Peyer's patch (tissue), 4 donors: ENCODE measurements around the gene KRT7. TPM values are rescaled to one million over a fixed set of nuclear protein-coding genes. Genes with fewer than 3 reads are reported as not detected.
"Not testable (repeated sequence)": the region's sequence is repeated elsewhere in the genome, so short reads cannot be mapped to it uniquely, and the experiment has no call there.

Experiments used
- DNase-seq, 3 donors: peaks; one replicate each; pipeline ENCODE4 v3.0.0-alpha.2; 2017 to 2019
- H3K27ac ChIP-seq, 4 donors: fragments of 200-600 bp; sonication (generic); one replicate each; pipeline ENCODE4 v1.5.1; 2016 to 2019
- H3K27me3 ChIP-seq, 2 donors: fragments of 200-600 bp; sonication (generic); one replicate each; pipeline ENCODE4 v1.5.1; 2019
- H3K36me3 ChIP-seq, 3 donors: fragments of 200-600 bp; sonication (generic); one replicate each; pipeline ENCODE4 v1.5.1; 2016 to 2019
- H3K4me1 ChIP-seq, 4 donors: fragments of 200-600 bp; sonication (generic); one replicate each; pipeline ENCODE4 v1.5.1; 2016 to 2019
- H3K4me3 ChIP-seq, 4 donors: fragments of 200-600 bp; sonication (generic); 1 replicate in 3 of 4; 2 replicates in 1 of 4; pipeline ENCODE4 v1.5.1; 2016 to 2019; ENCODE audit warnings: mild to moderate bottlenecking in 1 of 4
- H3K9me3 ChIP-seq, 4 donors: fragments of 200-600 bp; sonication (generic); one replicate each; pipeline ENCODE4 v1.5.1; 2016 to 2019; ENCODE audit warnings: mild to moderate bottlenecking in 1 of 4
- POLR2A ChIP-seq, 2 donors: fragments of 450-650 bp; IDR thresholded peaks; one replicate each; pipeline ENCODE4 v1.5.1; 2017; ENCODE audit warnings: antibody characterized with exemption in 2 of 2, mild to moderate bottlenecking in 2 of 2, moderate library complexity in 2 of 2
- total RNA-seq, 4 donors: library from RNA; depleted of rRNA; stranded (reverse); fragments of >200 nt; gene quantifications; one replicate each; pipeline ENCODE4 v1.1.0, GENCODE V29; 2016
- TF ChIP-seq, protein P1 (sequence below), 6 experiments: fragments of 450-650 bp in 4 of 6; fragments of 200-600 bp in 2 of 6; sonication (generic) in 1 of 6; IDR thresholded peaks; one replicate each; pipeline ENCODE4 v1.5.1; 2017 to 2019; ENCODE audit warnings: antibody characterized with exemption in 6 of 6, mild to moderate bottlenecking in 3 of 6, moderate library complexity in 1 of 6

KRT7 gene
- total RNA-seq, 4 donors from 2014 or later, result 0.67 to 1.2 TPM; not detected in 2

DNA sequence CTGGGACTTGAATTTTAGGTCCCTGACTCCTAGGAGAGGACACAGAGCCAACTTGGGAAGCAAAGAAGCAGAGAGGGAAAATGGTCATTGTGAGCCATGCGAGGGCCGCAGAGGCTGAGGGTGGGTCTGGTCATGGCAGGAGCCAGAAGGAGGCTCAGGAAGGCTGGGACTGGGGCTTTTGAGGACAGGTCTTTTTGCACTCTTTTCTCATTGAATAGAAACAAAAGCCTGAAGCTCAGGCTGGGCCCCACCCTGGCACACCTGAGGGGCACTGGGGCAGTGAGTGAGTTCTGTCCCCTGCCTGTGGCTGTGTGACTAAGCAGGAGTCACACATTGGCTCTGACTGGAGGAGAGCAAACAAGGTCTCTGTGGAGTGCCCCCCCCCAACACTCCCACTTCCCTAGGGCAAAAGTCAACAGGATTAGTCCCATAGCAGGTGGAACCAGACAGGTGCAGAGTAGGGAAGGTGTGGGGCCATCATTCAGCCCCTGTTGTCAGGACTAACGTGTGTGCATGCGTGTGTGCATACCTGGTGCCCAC is 2.8 kb downstream of the KRT7 start:
- no peaks in the 10 kb centered on the region for H3K36me3 ChIP-seq
- no peak overlapping the region for H3K27ac ChIP-seq
- peaks cover 0 to 20% (median 0%) of the 10 kb centered on the region in 4 donors for H3K4me1 ChIP-seq
- no peak overlapping the region for H3K4me3 ChIP-seq
- no peak for TF ChIP-seq POLR2A (IDR thresholded peaks at IDR 0.05)
- TF ChIP-seq, protein P1, sequence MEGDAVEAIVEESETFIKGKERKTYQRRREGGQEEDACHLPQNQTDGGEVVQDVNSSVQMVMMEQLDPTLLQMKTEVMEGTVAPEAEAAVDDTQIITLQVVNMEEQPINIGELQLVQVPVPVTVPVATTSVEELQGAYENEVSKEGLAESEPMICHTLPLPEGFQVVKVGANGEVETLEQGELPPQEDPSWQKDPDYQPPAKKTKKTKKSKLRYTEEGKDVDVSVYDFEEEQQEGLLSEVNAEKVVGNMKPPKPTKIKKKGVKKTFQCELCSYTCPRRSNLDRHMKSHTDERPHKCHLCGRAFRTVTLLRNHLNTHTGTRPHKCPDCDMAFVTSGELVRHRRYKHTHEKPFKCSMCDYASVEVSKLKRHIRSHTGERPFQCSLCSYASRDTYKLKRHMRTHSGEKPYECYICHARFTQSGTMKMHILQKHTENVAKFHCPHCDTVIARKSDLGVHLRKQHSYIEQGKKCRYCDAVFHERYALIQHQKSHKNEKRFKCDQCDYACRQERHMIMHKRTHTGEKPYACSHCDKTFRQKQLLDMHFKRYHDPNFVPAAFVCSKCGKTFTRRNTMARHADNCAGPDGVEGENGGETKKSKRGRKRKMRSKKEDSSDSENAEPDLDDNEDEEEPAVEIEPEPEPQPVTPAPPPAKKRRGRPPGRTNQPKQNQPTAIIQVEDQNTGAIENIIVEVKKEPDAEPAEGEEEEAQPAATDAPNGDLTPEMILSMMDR (IDR thresholded peaks at IDR 0.05), result no peak
- H3K9me3 ChIP-seq, result no peaks in the 10 kb centered on the region
- peaks cover 0 to 6% of the 10 kb centered on the region in 2 donors for H3K27me3 ChIP-seq
- peak in 2 of 3 donors; percentile 65 to 74 for DNase-seq

DNA sequence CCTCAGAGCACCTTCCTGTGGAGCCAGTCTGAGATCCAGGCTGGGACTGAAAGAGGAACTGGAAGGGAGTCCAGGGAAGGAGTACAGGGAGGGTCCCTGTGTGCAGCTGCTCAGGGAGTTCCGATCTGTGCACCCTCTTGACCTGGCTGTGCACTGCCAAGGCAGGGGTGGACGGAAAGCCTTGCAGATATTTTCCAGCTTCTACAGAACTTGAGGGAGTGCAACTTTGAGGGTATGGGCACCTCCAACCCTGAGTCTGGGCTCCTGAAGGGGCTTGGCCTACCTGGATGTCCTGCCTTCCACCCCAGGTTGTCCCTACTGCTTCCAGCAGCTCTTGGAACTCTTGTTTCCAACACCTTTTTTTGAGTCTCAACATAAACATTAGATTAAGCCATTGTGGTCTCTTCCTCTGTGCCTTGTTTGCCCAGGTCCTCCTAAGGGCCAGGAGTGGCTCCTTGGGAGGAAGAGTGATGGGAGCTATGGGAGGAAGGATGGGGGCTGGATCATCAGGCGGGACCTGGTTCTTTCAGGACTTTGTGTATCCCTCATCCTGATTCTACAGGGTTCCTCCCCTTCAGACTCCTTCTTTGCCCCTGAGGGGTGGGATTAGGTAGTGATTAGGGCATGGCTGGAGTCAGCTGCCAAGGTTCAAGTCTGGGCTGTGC is 3.5 kb downstream of the KRT7 start:
- Histone ChIP-seq H3K27me3 (peaks cover 0 to 6% of the 10 kb centered on the region in 2 donors), H3K4me3 (no peak overlapping the region), H3K4me1 (peaks cover 0 to 20% (median 0%) of the 10 kb centered on the region in 4 donors), H3K36me3 (no peaks in the 10 kb centered on the region), H3K27ac (no peak overlapping the region), H3K9me3 (no peaks in the 10 kb centered on the region)
- TF ChIP-seq POLR2A (IDR thresholded peaks at IDR 0.05), result no peak
- TF ChIP-seq, protein P1 (IDR thresholded peaks at IDR 0.05), result no peak
- no peak for DNase-seq

DNA sequence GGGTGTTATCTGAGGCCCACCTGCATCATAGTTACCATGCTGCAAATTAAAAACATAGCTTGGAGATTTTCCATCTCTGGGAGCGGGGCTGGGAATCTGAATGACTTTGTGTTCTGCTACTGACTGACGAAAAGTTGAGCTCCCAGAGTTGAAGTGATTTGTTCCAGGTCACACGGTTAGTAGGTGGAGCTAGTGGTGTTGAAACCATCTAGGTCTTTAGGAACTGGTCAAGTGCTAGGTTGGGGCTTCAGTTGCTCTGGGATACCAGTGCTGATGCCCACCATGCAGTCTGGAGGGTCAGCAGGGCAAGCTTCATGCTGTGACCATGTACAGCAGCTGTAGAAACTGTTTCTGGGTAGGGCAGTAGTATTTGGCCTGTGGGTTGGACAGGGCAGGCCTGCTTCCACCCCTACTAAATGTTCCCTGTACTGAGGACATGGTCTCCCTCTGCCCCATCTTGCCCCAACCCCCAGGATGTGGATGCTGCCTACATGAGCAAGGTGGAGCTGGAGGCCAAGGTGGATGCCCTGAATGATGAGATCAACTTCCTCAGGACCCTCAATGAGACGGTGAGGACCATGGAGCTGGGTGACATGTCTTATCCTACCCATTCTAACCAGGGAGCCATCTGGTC is 5.3 kb downstream of the KRT7 start:
- Histone ChIP-seq H3K36me3 (no peaks in the 10 kb centered on the region), H3K9me3 (no peaks in the 10 kb centered on the region), H3K4me3 (no peak overlapping the region), H3K27me3 (peaks cover 0 to 2% of the 10 kb centered on the region in 2 donors), H3K4me1 (peaks cover 0 to 9% (median 0%) of the 10 kb centered on the region in 4 donors), H3K27ac (no peak overlapping the region)
- no peak for DNase-seq
- no peak for TF ChIP-seq POLR2A (IDR thresholded peaks at IDR 0.05)
- TF ChIP-seq, protein P1 (IDR thresholded peaks at IDR 0.05), result no peak

DNA sequence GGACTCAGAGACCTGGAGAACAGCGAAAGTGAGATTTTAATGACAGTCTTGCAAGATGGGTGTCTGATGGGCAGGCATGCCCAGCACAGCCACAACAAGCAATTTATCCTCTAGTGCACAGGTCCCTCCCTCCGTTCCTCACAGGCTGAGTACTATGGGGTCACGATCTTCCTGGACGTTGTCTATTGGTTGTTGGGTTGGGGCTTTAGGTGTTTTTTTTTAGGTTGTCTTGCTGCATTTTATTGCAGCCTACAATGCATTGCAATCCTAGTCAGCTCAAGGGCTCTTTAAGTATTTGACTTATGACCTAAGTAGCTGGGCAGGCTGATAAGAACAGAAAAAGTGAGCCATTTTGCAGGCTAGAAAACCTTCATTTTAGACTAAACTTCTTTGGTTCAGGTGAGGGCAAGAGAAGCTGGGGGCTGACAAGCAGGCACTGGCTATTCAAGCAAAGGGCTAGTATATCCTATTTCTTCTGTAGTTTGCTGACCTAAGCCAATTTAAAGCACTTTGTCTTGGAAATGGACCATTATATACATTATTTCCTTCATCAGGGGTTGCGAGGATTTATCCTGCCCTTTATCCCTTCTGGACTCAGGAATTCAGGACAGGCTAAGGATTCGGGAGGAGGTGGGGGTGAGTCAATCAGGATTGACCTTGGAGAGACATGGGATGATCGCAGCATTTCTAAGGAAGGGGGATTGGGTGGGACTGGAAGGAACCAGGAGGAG is 6.0 kb downstream of the KRT7 start:
- no peak for DNase-seq
- Histone ChIP-seq H3K36me3 (no peaks in the 10 kb centered on the region), H3K27me3 (no peaks in the 10 kb centered on the region), H3K9me3 (no peaks in the 10 kb centered on the region), H3K27ac (no peak overlapping the region), H3K4me3 (no peak overlapping the region), H3K4me1 (peaks cover 0 to 10% (median 0%) of the 10 kb centered on the region in 4 donors)
- no peak for TF ChIP-seq POLR2A (IDR thresholded peaks at IDR 0.05)
- TF ChIP-seq, protein P1 (IDR thresholded peaks at IDR 0.05), result no peak

DNA sequence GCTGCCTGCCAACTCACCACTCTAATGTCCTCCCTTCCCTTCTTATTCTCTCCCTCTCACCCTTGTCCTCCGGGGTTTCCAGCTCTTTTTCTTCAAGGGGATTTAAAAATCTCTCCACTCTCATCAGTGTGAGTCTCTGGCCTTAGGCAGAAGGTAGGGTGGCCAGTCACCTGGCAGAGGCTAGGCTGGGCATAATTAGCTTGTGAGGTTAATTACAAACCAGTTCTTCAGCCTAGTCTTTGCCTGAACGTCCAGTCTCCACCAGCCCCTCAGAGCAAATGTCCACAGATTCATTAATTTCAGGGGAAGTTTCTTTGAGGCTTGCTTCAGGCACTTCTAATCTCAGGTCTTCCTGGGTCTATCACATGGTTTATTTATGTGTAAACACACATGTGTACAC is 6.7 kb downstream of the KRT7 start:
- Histone ChIP-seq H3K4me3 (no peak overlapping the region), H3K36me3 (no peaks in the 10 kb centered on the region), H3K27me3 (no peaks in the 10 kb centered on the region), H3K27ac (no peak overlapping the region), H3K9me3 (no peaks in the 10 kb centered on the region), H3K4me1 (peaks cover 0 to 17% (median 0%) of the 10 kb centered on the region in 4 donors)
- no peak for DNase-seq
- no peak for TF ChIP-seq POLR2A (IDR thresholded peaks at IDR 0.05)
- TF ChIP-seq, protein P1 (IDR thresholded peaks at IDR 0.05), result no peak

DNA sequence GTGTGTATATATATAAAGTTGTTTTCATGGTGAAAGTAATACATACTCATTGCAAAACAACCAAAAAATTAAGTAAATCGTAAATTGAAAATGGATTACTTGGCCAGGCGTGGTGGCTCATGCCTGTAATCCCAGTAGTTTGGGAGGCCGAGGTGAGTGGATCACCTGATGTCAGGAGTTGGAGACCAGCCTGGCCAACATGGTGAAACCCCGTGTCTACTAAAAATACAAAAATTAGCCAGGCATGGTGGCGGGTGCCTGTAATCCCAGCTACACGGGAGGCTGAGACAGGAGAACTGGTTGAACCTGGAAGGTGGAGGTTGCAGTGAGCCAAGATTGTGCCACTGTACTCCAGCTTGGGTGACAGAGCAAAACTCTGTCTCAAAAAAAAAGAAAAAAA is 7.2 kb downstream of the KRT7 start:
- DNase-seq, H3K36me3 ChIP-seq, H3K27ac ChIP-seq, H3K9me3 ChIP-seq, H3K4me3 ChIP-seq, H3K27me3 ChIP-seq: not testable (repeated sequence)
- peaks cover 0 to 17% (median 0%) of the 10 kb centered on the region in 4 donors for H3K4me1 ChIP-seq
